HG03442 (cell line): ENCODE data around the gene DUSP16.
"Not testable (repeated sequence)": the region's sequence is repeated elsewhere in the genome, so short reads cannot be mapped to it uniquely, and the experiment has no call there.

ENCODE experiments used
- ATAC-seq: cut with Tn5 transposase; IDR thresholded peaks from one replicate; pipeline ENCODE4 v1.9.1; 2021; ENCODE audit warnings: mild to moderate bottlenecking, moderate library complexity; ENCODE audit not compliant: unreplicated experiment

Gene DUSP16

DNA sequence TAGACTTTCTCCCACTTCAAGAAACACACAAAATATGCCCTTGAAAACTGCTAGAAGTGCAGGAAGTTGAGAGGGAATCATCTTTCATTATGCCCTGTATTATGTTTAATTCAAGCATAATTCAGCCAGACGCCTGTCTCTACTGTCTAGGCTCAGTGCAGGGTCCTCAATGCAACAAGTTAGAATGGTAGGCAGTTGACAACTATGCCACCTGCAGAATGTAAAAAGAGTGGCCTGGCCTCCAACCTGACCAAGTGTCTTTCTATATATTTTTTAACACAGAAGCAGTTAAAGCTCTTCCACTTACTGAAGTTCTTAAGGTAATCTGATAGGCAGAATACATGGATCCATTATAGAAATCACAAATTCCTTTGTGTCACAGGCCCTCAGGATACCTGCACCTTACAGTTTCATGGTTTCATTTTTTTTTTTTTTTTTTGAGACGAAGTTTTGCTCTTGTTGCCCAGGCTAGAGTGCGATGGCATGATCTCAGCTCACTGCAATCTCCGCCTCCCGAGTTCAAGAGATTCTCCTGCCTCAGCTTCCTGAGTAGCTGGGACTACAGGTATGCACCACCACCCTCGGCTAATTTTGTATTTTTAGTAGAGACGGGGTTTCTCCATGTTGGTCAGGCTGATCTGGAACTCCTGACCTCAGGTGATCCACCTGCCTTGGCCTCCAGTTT, 60.4 kb downstream of the DUSP16 start:
- not testable (repeated sequence) for ATAC-seq

DNA sequence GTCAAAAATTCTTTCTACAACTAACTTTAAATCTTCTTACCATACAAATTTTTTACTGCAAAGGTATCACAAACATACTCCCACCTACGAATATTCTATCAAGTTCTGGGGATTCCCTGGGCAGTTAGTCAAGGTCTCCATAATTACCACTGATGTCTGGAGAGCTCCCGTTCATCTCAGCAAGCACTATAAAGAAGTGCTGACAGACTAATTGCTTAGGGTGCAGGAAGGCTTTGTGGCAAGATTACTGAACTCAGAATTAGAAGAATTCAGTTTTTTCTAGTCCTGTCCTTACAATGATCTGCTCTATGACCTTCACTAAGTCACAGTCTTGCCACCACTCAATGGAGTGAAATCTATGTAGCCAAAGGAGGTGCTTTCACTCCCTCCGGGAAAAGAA, 61.5 kb downstream of the DUSP16 start:
- ATAC-seq: no peak

DNA sequence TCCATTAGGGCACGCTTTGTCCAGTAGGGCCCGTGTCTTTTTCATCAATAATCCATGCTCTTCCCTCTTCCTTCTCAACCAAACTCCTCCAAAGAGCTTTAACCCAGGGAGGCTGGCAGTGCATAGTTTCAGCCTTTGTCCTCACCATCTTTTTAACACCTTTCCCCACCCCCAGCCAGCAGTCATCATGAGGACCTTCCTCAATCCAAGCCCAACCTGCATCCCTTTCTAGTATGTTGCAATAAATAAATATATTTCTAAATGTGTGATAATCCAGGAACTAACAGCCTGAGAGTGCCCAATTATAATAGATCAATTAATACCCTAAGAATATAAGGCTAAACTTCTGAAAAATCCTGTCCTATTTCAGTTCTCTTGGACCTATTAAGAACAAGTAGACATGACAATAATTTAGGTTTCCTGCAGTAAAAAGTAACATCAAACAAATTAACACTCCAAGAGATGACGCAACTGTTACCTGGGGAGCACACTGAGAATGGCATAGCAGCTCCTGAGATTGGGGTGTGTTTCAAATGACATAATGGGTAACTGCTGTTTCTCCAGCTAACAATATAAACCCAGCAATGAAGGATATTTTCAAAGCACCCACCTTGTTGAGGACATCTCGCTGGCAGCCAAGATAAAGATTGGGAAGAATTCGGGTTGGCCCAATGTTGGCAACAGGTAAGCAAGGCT, 62.6 kb downstream of the DUSP16 start:
- ATAC-seq: no peak

DNA sequence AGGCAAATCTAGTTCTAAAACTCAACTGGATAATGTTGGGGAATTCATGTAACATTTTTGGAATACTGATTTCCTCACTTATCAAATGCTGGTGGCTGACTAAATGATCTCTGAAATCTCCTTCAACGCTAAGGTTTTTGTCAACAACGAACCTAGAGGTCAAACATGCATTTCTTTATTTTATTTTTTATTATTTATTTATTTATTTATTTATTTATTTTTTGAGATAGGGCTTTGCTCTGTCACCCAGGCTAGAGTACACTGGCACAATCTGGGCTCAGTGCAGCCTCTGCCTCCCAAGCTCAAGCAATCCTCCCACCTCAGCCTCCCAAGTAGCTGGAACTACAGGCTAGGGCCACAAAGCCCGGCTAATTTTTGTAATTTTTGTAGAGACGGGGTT, 64.5 kb downstream of the DUSP16 start:
- no peak for ATAC-seq

DNA sequence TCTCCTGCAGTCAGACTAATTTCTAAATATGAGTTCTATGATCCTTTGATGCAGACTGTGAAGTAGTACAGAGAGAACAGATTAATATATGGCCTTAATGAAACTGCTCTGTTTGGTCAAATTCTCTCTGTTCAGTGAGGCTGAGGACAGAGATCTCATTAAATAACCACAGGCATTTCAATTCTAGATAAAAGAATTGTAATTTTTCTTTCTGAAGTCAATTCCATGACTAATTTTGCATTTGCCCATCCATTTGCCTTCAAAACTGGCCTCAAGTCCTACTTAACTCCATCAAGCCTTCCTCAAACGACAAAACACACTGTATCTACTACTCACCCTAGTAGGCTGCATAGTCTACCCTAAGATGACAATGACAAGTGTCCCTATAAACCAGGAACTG, 67.1 kb downstream of the DUSP16 start:
- no peak for ATAC-seq

DNA sequence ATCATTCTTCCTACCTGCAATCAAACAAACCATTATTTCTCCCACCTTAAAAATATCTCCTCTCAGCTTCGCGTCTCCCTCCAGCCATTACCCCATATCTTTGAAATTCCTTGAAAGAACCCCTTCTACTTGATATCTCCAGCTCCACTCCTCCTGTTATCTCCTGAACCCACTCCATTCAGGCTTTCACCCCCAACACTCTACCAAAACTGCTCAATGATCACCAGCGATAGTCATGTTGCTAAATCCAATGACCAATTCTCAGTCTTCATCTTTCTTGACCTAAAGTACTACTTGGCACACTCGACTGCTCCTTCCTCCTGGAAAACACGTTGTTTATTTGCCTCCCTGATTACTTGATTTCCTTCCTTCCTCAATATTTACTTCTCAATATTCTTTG, 70.1 kb downstream of the DUSP16 start:
- no peak for ATAC-seq

DNA sequence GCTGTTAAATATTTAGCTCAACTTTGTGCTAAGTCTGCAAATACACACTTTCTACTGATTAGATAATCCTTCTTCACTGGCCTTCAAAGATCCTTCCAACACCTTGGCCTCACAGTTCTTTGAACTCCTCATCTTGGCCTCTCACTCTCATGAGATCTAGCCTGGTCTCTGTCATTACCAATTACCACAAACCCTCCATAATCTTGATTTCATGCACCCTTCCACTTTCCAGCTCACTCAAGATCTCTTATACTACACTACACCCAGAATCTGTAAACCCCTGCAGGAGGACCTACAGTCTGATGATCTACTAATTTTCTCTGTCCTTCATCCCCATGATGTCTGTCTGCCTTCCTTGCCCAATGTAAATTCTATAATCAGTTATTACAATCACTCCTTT, 71.1 kb downstream of the DUSP16 start:
- no peak for ATAC-seq

DNA sequence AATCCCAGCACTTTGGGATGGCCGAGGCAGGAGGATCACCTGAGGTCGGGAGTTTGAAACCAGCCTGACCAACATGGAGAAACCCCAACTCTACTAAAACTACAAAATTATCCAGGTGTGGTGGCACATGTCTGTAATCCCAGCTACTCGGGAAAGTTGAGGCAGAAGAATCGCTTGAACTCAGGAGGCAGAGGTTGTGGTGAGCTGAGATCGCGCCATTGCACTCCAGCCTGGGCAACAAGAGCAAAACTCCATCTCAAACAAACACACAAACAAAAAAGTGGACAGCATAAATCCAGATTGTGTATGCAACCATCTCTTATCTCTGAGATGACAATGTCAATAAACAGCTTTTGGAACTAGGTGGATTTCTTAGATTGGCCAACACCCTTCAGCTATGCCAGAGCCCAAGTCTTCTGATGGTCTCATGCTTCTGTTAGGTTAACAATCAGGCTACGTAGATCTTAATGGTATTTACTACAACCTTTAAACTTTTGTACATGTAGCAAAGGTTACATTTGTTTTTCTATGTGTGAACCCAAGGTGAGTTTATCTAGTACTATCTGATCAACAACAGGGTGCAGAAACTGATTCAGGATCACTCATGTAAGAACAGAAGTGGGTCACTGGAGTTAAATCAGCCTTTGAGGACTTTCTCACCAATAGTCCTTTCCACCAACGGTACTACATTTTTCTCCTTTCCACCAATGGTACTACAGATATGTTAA, 73.7 kb downstream of the DUSP16 start:
- no peak for ATAC-seq

DNA sequence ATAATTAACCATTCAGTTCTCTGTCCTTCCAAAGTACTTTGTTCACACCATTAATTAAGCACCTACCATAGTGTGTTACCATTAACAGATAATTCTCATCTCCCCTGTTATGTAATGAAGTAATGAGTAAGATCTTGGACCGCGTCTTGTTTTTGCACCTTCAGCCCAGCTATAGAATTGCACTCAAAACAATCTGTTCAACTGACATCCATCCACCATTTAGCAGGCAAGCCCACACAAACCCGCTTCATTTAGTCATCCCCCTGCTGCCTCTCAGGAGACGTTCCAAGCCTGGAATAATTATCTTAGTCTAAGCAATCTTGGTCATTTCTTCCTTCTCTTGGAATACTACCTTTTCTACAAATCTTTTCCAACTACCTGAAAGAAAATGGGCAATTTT, 74.4 kb downstream of the DUSP16 start:
- ATAC-seq: no peak

DNA sequence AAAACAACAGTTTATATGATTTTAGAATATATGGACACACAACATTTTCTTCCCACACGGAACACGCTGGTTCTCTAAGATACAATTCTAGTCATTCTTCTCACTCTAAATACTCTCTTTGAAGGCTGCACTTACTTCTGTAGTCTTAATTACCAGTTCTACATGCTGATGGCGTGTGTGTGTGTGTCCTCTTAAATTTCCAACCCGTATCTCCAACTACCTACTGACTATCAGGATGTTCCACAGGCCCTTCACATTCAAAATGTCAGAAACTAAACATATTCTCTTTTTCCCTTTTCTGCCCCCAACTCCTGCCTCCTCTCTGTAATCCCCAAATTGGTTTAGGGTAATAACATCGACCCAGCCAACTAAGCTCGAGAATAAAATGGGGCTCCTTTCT, 75.2 kb downstream of the DUSP16 start:
- ATAC-seq: no peak

DNA sequence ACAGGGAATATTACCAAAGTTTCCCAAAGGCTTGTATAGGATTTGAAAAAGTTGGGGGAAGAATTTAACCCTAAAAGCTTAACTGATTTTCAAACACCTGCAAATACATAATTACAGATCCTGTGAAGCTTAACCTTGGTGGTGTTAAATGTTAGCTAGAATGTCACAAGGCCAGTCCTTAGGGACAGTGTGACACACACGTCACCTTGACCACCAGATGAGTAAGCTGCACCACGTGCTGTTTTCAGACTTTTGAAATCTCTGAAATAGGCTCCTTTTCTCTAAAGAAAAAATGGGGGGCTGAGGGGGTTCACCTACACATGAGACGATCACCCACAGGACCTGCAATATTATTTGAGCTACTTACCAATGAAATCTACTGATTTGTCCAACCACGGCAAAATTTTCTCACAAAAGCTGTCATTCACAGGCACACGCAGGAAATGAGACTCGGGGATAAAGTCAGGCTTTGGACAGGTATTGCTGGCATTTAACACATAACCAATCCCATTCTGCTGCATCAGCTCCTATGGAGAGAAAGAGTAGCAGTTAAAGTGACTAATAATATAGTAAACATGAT, 75.9 kb downstream of the DUSP16 start:
- peak; percentile 73 for ATAC-seq

DNA sequence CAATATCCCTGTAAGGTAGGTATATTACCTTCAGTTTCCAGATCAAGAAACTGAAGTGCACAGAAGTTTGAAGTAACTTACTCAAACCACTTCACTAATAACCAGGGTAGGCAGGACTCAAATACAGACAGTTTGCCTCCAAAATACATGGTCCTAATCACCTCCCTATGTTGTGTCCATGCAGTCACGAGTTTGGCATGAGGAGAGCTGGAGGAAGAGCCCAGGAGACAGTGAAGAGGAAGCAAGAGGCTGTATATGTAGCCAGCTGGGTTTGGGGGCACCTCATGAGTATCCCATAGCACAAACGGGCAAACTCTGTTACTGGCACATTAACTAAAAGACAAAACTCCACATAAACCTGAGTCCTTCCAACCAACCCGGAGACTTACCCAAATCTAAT, 79.2 kb downstream of the DUSP16 start:
- no peak for ATAC-seq

DNA sequence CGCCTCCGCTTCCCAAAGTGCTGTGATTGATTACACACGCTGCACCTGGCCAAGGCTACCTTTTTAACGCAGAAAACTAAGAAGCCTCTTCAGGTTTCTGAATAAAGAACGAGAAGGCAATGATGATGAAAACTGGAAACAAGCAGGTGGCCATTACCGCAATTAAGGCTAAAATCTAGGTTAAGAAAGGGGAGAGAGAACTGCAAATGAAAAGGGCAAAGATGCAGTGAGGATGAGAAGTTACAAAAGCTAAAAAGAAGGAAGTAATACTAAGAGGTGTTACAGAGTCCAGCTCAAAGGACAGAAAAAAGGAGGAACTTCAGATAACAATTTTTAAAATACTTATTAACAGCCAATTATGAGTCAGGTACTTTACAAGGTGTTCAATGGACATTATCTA, 79.7 kb downstream of the DUSP16 start:
- no peak for ATAC-seq

DNA sequence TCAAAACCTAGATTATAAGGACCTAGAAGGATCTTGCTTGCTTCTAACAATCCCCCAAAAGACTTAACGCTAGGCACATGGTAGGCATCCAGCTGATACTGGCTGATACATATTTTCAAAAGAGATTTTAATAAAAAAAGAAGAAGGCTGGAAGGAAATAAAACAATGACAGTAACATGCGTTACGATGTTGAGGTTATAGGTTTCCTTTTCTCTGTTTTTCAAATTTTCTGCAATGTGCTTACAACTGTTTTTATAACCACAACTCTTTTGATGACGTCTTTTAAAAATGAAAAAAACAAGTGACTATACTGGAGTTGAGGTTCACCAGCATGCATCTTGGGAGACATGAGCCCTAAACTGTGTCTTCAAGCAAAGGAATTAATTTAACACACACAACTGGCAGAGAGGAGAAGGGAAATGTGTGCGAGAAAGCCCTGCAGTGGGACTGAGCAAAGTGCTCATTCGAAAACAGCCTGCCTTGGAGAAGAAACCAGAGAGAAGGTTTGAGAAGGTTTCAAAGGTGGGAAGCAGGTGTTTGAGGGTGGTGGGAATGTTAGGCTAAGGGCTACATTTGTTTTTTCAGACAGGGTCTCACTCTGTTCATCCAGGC, 80.4 kb downstream of the DUSP16 start:
- no peak for ATAC-seq

DNA sequence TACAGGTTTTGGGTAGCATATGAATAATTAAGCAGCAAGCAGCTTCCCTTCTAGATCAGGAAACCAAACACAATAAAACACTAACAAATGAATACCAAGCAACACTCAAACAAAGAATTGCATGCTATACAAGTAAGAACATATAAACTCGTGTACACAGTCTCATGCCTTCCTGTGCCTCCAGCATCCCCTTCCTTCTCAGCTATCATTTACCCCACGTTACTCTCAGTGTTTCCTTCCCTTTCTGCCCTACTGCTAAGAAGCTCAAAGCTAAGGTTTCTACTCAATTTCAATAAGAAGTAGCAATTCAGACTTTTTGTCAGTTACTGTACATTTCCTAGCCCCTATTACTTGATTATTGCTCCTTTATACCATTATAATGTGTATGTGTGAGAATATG, 81.0 kb downstream of the DUSP16 start:
- ATAC-seq: no peak

DNA sequence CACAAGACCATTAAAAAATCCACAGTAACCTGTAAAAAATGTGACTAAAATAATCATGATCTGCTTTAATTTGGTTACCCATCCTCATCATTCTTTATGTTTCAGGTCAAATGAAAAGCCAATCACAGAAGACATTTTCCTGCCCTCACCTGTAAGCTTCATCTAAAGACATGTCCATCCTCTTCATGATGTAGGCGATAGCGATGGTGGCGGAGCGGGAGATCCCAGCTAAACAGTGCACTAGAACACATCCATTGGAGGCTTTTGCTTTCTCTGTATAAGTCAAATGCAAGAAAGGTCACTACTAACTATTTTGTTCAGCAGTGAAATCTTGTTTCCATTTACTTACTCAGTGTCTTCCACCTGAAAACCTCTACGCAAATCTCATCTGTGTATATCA, 82.6 kb downstream of the DUSP16 start:
- no peak for ATAC-seq

DNA sequence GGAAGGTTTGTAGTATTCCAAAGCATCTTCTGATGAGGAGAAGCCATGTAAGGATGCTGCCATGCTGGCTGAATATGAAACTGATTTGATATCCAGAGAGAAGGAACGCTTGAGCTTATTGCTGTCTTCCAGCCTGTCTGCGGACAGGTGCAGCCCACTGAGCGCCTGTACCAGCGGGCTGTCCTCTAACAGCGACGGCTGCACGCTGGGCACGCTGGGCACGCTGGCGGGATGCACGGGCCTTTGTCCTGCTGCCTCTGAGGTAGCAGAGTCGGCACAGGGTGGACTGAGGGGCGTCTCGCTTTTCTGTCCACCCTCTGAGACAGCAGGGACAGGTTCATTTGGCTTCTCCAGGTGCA, 85.2 kb downstream of the DUSP16 start:
- ATAC-seq: no peak

DNA sequence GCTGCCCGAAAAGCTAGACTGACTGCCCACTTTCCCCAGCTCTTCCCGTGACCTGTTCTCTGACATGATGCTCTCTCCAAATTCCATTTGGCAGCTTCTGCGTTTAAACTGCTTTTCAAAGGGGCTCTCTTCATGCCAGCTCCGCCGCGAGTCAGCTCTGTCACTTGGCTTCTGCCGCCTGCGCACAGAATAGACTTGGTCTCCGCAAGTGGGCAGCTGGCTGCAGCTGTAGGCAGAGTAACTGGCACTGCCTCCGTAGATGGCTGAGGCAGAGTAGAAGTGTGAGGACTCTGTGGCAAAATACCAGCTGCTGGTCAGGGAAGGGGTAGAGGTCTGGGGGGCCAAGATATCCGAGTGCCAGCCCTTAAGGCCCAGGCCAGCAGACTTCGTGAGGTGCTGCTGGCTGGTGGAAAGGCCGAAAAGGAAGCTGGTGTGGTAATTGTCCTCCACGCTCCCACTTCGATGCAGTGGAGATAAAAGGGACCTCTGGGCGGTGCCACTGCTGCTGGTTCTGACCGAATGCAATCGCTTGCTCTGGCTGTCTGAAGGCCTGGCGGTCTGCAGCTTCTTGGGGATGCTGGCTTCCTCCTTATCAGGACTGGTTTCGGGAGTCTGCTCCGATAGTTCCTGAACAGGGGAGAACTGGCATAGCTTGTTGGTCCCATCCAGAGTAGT, 85.7 kb downstream of the DUSP16 start:
- no peak for ATAC-seq

DNA sequence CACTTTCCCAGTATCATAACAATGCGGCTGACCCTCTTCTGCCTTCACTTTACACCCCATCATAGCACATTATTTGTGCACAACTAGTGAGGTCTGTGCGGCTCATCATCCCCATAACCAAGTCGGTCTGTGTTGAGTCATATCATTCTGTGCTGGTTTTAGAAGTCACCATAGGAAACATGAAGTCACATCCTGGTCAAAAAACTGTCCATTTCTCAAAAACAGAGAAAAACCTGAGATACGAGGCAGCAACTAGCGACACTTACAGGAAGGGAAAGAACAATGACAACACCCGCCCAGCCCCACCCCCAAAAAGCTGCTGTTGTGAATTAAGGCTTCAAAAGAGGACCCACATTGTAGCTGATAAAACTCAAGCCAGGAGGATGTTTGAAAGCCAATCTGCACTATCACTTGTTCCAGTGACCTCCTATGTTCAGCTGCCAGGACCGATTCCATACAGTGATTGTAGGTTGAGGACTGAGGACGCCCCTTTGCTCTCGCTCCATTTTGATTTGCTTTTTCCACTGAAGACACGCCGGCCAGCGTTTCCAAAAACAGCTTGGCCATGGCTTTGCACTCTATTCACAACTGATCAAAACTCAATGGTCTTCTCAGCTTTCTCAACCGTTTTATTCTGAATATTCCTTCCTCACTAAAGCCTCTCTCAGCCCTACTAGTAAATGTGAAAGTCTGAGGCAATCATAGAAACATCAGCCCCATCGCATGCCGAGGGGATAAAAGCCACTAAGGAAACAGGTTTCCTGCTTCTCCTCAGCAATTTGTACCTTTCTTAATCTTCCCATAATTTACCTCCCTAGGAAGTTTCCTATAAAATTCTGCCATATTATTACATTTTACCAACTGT, 87.5 kb downstream of the DUSP16 start:
- ATAC-seq: peak; percentile 96

DNA sequence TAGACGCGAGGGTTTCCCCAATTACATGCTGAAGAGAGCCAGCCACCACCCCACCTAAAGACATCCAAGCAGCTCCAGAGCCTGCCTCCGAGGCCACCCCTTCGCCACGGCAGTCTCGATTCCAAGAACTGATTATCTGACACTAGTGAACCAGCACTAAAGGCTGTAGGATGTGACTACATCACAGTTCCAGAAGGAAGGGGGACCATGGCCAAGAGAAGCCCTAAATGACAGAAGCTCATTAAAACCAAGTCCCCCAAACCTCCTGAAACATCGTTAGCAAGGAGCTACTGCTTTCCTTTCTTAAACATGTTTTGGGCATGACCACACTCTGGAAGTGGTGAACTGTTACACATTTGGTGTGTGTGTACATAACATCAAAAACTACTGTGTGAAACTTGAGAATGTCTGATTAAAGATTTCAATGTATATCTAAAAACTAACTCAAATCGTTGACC, 88.2 kb downstream of the DUSP16 start:
- peak; percentile 11 for ATAC-seq
